Fibroblast of peridontal ligament (primary cell): ENCODE measurements around the gene DEFB118.
"Not testable (repeated sequence)": the region's sequence is repeated elsewhere in the genome, so short reads cannot be mapped to it uniquely, and the experiment has no call there.

ENCODE experiments used
- DNase-seq: peaks from one replicate; pipeline ENCODE4 v3.0.0-alpha.2; 2010; ENCODE audit errors: extremely low read depth

Gene DEFB118, protein sequence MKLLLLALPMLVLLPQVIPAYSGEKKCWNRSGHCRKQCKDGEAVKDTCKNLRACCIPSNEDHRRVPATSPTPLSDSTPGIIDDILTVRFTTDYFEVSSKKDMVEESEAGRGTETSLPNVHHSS

DNA sequence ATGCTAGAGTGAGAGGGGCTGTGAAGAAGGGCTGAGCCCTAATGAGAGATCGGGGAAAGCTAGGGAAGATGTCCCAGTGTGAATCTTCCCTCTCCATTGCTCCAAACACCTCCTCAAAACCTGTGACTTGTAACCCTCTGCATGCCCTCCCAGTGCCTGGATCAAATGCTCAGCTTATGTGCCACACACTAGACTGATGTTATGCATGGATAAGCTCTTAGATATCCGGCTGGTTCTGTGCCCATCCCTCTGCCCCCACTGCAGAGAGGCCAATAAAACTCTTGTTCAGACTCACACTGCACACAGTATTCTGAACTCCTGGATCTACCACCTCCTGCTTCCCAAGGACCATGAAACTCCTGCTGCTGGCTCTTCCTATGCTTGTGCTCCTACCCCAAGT lies at the start of gene DEFB118:
Gene DEFB118 (plus strand): TSS at position 301 of the 400 bp plus-strand sequence. CDS start 50 bp downstream, at position 351.
- DNase-seq, result no peak

DNA sequence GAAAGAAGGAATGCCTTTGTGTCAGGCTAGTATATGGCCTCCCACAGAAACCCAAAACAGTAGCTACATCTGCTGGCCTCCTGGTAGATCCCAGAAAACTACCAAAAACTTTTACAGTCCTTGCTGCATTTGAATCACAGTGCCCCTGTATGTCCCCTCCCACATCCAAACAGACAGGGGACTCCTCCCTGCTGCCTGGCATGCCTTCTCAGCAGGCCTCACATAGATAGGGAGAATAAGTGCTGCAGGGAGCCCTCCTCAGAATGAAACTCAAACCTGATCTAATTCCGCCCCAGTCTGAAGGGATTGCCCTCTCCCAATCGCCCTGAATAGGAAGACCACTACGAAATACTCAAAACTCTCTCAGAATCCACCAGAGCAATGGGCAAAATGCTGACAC lies 45.9 kb upstream of the DEFB118 start:
- no peak for DNase-seq

DNA sequence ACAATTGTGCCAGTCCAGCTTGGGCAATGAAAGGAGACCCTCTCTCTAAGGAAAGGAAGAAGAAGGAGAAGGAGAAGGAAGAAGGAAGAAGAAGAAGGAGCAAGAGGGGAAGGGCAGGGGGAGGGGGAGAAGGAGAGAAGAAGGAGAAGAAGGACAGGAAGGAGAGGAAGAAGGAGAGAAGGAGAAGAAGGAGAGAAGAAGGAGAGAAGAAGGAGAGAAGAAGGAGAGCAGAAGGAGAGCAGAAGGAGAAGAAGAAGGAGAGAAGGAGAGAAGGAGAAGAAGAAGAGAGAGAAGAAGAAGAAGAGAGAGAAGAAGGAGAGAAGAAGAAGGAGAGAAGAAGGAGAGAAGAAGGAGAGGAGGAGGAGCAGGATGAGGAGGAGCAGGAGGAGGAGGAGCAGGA lies 37.5 kb upstream of the DEFB118 start:
- no peak for DNase-seq

DNA sequence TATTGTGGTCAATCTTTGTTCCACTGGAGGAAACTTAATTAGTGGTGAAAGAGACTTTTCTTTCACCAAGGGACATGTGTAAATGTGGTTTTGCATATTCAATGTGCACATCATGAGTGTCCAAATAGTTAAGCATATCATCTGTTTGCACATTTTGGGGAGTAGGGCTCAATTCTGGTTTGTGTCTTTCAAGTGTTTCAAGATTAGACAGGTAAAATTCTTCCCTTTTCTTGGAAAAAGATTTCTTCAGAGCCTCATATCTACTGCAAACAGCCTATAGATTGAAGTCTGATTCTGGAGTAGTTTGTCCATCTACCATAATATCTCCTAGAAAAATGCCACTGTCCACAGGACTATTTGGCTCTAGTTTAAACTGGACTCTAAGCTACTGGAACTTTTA lies 26.9 kb upstream of the DEFB118 start:
- DNase-seq, result no peak

DNA sequence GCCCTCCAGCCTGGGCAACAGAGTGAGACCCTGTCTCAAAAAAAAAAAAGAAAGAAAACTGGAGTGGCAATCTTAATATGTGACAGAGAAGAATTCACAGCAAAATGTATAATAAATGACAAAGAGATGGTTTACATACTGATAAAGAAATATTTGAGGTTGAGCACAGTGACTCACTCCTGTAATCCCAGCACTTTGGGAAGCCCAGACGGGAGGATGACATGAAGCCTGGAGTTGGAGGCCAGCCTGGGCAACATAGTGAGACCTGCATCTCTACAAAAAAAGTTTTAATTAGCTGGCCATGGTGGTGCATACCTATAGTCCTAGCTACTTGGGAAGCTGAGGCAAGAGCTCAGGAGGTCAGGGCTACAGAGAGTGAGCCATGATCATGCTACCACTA lies 12.4 kb upstream of the DEFB118 start:
- no peak for DNase-seq

DNA sequence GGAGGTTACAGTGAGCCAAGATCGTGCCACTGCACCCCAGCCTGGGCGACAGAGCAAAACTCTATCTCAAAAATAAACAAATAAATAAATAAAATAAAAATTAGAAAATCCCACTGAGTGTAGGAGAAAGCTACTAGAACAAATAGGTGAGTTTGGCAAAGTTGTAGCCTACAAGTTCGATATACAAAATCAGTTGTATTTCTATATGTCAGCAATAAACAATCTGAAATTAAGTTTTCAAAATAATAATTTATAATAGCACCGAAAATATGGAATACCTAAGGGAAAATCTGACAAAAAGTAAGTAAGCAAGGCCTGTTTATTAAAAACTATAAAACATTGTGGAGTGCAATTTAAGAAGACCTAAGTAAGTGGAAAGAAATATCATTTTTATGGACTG lies 5.1 kb upstream of the DEFB118 start:
- no peak for DNase-seq

DNA sequence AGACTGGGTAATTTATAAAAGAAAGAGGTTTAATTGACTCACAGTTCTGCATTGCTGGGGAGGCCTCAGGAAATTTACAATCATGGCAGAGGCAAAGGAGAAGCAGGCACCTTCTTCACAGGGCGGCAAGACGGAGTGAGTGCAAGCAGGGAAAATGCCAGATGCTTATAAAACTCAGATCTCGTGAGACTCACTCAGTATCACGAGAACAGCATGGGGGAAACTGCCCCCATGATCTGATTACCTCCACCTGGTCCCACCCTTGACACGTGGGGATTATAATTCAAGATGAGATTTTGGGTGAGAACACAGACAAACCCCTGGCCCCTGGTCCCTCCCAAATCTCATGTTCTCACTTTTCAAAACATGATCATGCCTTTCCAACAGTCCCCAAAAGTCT lies 4.1 kb upstream of the DEFB118 start:
- DNase-seq, result not testable (repeated sequence)

DNA sequence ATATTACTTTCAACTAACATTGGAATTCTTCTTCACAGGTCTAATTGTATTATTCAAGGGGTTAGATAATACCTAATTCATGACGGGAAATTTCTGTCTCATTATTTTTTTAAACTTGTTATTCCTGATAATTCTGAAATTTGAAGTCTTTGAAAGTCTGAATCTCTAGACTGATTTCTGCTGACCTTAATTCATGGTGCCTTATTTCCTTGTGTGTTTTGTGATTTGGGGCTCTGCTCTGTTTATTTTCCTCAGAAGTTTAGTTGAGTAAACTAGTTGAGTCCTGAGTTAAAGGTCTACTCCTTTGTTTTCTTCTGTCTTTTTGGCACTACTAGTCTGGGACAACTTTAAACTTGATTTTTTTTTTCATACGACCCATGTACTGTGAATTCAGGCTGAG lies 5.9 kb downstream of the DEFB118 start:
- no peak for DNase-seq

DNA sequence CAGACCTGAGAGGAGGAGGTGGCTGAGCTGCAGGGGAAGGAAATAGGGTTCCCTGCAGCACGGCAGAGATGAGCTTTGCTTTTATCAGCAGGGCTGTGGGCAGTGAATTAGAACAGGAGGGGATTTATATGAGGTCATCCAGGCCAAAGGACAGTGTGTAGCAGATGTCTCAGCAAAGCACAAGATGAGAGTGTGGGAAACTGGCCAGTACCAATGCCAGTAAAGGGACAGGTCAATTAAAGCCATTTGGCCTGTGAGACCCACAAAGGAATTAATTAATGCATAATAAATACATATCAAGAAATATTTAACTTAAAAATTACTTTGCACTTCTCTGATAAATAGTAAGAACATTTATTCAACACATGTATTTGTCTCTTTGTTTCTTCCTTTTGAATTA lies 22.1 kb downstream of the DEFB118 start, which contains the start of gene DEFB119:
Gene DEFB119 (minus strand): TSS at position 101 of the 400 bp plus-strand sequence. CDS start 107 bp downstream, outside the sequence.
- no peak for DNase-seq

DNA sequence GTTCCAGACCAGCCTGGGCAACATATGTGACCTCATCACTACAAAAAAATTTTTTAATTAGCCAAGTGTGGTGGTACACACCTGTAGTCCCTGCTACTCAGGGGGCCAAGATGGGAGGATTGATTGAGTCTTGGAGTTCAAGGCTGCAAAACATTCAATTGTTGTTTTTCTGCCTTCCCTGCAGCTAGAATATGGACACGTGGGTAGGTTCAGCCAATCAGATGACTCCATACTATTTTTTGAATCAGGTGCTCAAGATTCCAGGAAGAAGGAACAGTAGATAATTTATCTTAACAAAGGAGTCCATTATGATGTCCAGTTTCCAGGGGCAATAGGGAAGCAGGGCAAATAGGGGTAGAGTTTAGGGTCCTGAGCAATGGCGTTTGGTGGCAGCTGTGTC lies 24.4 kb downstream of the DEFB118 start:
- DNase-seq, result no peak

DNA sequence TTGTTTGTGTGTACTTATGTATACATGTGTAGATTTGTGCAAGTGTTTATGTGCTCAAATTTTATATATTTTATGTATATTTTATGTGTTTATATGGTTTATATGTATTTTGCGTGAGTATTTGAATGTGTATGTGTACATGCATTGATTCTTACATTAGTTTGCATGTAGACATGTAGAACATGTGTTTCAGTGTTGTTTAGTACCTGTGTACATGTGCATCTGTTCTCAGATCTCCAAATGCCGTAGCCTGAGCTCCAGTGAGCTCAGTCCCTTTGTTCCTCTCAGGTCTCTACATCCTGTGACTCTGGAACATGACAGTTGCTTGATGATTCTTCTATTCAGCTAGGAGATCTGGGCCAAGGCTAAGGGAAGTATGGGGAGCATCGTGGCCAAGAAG lies 26.5 kb downstream of the DEFB118 start:
- no peak for DNase-seq

DNA sequence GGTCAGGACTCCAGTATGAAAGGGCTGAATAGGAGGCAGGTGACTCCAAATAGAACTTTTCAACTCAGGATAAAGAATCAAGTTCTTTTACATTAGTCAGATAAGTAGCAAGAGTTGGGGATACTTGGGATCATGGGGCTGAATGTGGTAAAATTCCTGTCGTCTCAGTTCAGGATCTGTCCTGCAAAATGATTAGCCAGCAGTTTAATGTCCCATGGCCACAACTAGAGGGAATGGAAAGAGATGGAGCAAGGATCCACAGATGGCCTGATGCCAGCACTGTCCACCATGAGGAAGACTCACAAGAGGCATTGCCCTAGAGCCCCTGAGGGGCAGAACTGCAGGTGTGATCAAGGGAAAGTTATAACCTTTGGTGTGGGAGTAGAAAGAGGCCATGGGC lies 35.5 kb downstream of the DEFB118 start:
- no peak for DNase-seq

DNA sequence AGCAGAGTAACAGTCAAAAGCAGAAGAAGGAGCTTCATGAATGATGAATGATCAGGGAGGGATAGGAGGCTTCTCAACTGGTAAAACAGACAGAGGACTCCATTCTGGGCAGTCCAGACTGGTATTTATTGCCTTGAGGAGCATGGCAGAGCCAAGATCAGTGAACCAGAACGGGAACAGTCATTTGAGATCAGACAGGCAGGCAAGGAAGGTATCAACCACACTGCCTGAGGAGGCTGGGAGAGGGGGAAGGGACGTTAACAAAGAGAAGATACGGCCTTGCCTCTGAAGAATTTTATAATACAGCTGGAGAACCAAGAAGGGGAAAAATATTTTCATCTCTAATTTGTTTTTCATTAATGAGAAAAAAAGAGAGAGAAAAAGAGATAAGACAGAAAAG lies 37.7 kb downstream of the DEFB118 start, which contains the start of gene DEFB121:
Gene DEFB121 (minus strand): TSS at position 101 of the 400 bp plus-strand sequence. CDS start 63 bp downstream, at position 38.
- DNase-seq, result no peak

DNA sequence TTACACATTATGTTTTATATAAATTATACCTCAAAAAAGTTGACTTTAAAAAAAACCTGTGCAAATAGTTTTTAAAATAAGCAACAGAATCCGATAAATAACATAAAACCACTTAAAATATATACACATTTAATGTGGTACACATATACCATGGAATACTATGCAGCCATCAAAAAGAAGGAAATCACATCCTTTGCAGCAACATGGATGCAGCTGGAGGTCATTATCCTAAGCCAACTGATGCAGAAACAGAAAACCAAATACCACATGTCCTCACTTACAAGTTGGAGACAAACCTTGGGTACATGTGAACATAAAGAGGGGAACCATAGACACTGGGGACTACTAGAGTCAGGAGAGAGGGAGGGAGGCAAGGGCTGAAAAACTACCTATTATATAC lies 41.6 kb downstream of the DEFB118 start:
- DNase-seq, result no peak

DNA sequence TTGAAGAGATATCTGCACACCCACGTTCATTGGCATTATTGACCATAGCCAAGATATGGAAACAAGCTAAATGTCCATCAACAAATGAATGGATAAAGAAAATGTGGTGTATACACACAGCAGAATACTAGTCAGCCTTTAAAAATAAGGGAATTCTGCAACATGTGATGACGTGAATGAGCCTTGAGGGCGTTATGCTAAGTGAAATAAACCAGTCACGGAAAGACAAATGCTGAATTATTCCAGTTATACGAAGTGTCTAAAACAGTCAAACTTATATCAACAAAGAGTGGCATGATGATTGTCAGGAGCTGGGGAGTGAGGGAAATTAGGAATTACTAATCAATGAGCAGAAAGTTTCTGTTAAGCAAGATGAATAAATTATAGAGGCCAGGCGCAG lies 46.0 kb downstream of the DEFB118 start:
- no peak for DNase-seq

DNA sequence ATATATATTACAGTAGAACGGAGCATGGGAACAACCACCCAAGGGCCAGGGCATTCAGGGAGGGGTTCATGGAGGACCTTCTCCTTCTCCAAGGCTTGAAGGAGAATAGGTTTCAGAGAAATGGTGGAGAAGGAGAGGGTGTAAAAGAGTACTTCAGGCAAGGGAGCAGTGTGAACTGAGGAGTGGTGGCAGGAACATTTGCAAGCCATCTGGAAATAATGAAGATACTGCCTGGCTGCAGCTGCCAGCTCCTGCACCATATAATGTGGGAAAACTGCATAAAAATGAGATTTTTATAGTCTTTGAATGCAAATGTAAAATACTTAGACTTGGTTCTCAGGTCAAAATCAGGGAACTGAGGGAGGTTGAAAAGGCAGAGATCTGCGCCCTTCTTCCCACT lies 47.3 kb downstream of the DEFB118 start:
- DNase-seq, result no peak

DNA sequence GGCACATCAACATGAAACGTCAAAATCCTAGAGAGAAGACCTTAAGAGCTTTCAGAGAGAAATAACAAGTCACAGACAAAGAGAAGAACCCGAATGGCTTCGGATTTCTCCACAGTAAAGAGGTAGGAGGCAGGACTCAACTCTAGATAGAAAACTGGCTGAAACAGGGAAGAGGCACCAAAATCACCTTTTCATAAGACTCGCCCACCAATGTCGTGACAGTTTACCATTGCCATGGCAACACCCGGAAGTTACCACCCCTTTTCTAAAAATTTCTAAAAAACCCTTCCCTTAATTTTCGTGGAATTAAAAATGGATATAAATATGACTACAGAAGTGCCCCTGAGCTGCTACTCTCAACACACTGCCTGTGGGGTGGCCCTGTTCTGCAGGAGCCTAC lies 49.9 kb downstream of the DEFB118 start:
- DNase-seq, result no peak
